GM15510 (cell line): ENCODE measurements around the gene GNB5.
A peak's percentile ranks its signal among the peaks of the same experiment; 100 is the strongest.

ENCODE experiments used
- POLR2A ChIP-seq: IDR thresholded peaks from 3 replicates; pipeline ENCODE4 v1.6.1; 2011; ENCODE audit warnings: borderline replicate concordance; ENCODE audit not compliant: insufficient read length; ENCODE audit errors: extremely low read depth

GNB5 gene

GRCh38 chr15:52114261-52115055 lies 76.7 kb downstream of the GNB5 start:
- no peak for TF ChIP-seq POLR2A

- no peak for TF ChIP-seq POLR2A
Measured at GRCh38 chr15:52113708-52114107, 77.5 kb downstream of the GNB5 start.

- no peak for TF ChIP-seq POLR2A
Measured at GRCh38 chr15:52113235-52113634, 78.0 kb downstream of the GNB5 start.

- TF ChIP-seq POLR2A: no peak
Measured at GRCh38 chr15:52112203-52112750, 78.9 kb downstream of the GNB5 start.

GRCh38 chr15:52111517-52112202 lies 79.5 kb downstream of the GNB5 start:
- no peak for TF ChIP-seq POLR2A

- TF ChIP-seq POLR2A: no peak
Measured at GRCh38 chr15:52109559-52110451, 81.4 kb downstream of the GNB5 start.

GRCh38 chr15:52107238-52107637 lies 84.0 kb downstream of the GNB5 start:
- TF ChIP-seq POLR2A: no peak

GRCh38 chr15:52106641-52107040 lies 84.6 kb downstream of the GNB5 start:
- TF ChIP-seq POLR2A: no peak

GRCh38 chr15:52105846-52106245 lies 85.3 kb downstream of the GNB5 start:
- no peak for TF ChIP-seq POLR2A

GRCh38 chr15:52104532-52105004 lies 86.6 kb downstream of the GNB5 start:
- peak; percentile 36 for TF ChIP-seq POLR2A

GRCh38 chr15:52103217-52104207 lies 87.7 kb downstream of the GNB5 start:
- no peak for TF ChIP-seq POLR2A

GRCh38 chr15:52102463-52102862 lies 88.7 kb downstream of the GNB5 start:
- no peak for TF ChIP-seq POLR2A

- no peak for TF ChIP-seq POLR2A
Measured at GRCh38 chr15:52101542-52102323, 89.5 kb downstream of the GNB5 start.
